HG03460 (cell line): ENCODE data around the gene PLVAP.
A peak's percentile ranks its signal among the peaks of the same experiment; 100 is the strongest.

Experiments
- ATAC-seq: cut with Tn5 transposase; IDR thresholded peaks from one replicate; pipeline ENCODE4 v1.9.1; 2021; ENCODE audit not compliant: unreplicated experiment

PLVAP gene

DNA sequence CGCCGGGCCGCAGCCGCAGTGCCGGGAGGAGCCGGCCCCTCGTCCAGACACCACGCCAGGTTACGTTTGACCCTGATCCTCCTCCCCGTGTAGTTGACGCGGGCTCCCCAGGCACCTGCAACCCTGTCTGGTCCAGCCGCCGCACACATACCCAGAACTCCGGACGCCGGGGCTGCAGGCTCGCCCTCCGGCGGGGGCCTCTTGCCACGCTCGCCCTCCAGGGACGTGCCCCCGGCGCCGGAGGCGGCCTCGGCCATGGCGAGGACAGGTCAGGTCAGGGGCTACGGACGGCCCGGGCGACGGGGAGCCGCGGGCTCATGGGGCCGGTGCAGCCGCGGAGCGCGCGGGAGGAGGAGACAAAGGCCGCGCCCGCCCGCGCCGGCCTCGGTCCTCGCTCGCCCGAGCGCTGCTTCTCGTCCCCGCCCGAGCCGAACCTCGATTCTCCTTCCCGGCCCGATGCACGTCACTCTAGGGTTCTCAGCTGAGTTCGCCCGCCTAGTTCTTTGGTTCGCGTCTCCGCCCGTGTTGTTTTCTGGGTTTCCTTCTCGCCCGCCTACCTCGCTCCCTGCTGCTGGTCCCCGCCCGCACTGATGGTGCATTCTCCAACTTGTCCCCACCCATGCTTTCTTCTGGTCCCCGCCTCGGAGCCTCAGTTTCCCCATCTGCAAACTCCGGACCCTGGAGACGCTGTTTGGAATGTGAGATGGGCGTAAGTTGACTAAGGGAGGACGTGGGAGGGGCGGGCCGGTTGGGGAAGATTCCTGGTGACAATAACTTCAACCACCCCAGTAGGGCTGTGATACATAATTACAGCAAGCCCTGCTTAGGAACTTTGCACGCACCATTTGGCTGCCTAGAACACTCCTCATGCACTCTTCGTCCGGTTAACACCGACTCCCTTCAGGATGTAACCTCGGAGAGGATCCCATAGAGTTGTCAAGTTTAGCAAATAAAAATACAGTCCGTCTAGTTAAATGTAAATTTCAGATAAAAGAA lies 42.4 kb downstream of the PLVAP start, which contains the start of gene ANO8:
ANO8 (minus strand) TSS at position 442 of the 996 bp plus-strand sequence; CDS start at position 257, 185 bp downstream.
- ATAC-seq = peak; percentile 36

DNA sequence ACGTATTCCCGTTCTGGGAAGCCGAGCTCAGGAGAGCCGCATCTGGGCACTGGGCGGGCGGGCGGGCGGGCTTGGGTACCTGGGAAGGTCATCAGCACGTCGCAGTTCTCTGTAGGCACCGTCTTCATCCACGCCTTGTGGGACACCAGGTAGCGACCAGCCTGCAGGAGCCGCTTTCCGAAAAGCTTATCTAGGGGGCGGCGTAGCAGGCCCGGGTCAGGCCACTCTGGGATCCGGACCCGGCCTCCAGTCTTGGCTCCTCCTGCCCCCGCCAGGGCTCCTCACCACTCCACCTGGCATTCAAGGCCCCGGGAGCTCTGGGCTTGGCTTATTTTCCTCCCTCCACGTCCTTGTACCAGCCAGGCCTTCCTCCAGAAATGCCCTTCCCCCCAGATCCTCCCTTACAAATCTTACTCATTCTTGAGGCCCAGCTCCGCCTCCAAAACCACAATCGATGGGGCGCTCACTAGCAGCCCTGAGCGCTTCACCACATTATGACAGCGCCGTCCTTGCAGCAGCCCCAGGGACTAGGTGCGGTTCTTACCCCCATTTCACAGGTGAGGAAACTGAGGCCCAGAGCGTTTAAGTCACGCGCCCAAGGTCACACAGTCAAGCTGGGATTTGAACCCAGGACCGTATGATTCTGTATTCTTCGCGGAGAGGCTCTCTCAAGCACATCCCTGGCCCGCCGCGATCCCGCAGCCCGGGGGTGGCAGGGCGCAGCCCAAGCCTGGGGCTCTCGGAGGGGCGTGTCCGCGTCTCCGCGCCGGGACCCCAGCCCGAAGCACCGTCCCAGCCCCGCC lies 43.3 kb downstream of the PLVAP start:
- no peak for ATAC-seq

DNA sequence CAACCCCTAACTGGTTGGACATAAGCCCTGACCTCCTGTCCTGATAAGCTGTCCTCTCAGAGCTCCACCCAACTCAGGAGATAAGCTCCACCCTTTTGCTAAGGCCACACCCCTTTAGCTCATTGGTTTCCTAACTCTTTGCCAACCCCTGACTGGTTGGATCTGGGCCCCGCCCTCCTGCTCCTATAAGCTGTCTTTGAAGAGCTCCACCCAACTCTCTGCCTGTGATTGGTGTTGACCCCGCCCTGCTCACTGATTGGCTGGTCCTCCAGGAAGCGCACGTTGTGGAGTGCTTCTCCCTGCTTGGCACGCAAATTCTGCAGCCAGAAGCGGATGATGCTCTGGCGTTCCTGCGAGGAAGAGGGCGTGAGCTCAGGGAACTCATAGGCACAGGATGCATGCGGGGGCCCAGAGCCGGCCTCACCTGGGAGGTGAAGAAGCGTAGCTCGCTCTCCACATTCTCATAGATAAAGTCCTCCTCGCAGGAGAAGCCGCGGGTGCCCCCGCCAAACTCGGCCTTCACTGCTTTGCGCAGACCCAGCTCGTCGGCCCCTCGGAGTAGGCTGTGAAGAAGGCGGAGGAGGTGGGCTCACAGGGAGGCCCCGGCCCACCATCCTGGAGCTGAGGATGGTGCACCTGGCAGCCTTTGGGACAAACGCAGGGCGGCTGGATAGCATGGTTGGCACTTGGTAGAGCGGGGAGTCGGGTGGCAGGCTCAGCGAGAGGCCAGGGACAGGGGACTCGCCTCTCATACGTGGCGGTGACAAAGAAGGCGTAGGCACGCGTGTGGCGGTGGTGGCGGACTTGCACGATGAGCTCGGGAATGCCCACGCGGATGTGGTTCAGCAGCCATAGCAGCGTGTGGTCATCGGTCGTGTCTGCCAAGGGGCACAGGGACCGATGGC lies 44.2 kb downstream of the PLVAP start:
- no peak for ATAC-seq

DNA sequence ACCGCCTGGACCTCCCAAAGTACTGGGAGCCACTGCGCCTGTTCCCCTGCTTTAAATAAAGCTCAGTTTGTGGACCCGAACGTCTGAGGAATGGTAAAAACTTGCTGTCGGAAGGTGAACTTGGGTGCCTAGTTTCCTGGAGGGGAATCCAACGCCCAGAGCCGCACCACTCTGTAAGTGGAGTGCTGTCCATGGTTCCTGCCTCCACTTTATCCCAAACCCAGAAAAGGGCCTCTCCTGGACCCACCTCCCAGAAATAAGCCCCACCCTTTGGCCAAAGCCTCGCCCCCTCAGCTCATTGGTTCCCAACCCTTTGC lies 44.8 kb downstream of the PLVAP start:
- no peak for ATAC-seq

DNA sequence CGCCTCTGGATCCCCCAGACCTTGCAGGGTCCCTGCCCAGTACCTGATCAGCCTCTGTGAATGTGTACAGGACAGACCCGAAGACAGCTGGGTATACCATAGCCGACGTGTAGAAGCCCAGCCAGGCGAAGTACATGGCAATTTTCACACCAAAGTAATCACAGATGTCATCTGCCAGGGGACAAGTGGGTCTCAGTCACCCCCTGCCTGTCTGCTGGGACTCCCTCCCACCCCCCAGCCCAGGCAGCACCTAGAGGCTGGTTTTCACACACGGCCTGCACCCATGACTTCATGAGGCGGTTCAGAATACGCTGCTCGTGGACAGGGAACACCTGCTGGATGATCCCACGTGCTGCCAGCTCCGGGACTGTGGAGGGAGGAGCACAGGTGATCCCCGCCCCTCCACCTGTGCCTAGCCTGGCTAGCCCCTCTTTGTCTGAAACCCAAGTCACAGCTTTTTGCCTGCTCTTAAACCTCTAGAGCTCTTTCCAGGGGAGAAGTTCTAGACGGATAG lies 46.0 kb downstream of the PLVAP start:
- no peak for ATAC-seq

DNA sequence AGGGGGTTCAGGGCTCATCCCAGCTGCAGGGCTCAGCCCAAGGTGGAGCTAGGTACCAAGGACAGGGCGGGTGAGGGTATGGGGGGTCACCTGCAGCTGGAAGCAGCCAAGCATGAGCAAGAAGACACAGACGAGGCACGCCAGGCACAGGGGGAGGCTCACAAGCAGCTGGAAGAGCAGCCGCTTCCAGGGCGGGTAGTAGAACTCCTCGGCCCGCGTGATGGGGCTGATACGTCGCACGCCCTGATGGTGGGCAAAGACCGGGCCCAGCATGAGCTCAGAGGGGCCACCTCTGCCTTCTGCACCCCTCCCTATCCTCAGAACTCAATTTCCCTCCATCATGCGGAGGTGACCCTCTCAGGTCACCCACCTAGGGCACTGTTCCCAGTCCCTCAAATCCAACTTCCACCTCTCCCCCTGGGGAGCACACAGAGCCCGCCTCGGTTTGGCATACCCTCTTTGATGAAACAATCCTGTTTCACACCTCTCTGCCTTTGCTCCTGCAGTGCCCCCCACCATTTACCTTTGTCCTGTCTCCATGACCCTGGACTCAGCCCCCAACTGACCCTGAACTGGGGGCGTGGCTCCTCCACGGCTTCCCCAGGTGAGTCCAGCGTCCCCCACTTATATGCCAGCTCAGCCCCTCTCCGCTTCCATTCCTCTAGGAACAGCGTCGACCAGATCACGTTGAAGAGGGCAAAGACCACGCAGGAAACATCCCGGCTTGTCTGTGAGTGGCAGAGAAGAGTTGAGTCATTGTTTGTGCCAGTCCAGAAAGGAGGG lies 46.7 kb downstream of the PLVAP start:
- ATAC-seq = no peak

DNA sequence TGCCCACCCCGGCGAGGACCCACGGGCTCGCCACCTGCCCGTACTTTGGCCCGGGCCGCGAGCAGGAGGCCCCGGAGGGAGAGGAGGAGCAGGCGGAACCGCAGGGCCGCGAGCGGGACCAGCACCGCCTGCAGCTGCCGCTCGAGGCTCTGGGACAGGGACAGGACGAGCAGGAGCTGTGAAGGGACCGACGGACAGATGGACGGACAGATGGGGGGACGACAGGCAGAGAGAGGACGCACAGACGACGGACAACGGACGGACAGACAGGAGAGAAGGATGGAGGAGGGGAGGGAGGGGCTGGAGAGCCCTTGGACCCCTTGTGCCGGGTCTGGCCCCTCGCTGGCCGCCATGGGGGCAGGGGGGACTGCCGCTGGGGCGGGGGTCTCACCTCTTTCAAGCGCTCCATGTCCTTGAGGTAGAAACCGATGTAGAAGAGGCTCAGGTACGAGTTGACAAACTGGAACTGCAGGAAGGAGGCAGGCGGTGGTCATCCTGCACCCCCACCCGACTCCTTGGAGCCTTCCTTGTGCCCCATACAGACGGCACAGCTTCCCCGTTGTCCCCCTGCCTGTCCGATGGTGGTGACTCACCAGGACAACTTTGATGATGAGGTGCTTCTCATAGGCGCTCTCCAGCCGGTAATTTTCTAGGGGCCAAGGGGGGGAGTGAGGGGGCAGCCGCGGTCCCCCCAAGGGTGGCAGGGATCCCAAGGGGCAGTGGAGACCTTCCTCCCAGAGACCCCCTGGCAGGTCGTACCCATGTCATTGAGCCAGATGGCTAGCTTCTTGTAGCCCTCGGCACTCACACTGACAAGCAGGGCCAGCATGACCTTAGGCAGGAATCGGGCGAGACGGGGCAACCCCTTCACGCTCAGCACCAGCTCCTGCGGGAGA lies 47.5 kb downstream of the PLVAP start:
- ATAC-seq = no peak

DNA sequence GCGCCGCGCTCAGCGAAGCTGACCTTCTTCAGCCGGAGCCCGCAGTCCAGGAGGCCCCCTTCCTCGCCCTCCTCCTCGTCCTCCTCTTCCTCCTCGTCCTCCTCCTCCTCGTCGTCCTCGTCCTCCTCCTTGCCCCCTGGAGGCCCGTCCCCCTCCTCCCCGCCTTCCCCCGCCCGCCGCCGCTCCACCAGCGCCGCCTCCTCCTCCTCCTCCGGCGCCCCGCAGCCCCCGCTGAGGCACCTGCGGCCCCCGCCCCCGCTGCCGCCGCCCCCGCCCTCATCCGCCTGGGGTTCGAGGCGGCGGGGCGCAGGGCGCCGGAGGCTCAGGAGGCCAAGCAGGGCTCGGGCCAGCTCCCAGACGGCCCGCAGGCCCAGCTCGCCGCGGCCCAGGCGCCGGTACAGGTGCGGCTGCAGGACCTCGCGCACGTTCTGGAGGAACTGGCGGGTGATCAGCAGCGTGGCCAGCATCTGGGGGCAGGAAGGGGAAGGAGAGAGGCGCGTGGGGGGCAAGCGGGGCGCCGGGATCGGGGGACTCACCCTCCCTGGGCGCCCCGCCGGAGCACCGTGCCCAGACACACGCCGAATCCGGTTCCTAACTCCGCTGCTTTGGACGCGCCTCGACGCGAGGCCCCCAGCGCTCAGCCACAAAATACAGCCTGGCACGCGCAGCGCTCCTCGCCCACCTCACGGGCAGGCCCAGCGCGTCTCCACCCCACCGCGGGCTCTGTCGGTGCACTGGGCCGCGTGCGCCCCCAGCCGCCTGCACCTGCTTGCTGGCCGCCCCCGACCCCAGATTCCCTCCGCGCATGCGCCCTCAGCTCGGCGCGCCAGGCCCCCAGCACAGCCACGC lies 48.4 kb downstream of the PLVAP start:
- ATAC-seq = no peak

DNA sequence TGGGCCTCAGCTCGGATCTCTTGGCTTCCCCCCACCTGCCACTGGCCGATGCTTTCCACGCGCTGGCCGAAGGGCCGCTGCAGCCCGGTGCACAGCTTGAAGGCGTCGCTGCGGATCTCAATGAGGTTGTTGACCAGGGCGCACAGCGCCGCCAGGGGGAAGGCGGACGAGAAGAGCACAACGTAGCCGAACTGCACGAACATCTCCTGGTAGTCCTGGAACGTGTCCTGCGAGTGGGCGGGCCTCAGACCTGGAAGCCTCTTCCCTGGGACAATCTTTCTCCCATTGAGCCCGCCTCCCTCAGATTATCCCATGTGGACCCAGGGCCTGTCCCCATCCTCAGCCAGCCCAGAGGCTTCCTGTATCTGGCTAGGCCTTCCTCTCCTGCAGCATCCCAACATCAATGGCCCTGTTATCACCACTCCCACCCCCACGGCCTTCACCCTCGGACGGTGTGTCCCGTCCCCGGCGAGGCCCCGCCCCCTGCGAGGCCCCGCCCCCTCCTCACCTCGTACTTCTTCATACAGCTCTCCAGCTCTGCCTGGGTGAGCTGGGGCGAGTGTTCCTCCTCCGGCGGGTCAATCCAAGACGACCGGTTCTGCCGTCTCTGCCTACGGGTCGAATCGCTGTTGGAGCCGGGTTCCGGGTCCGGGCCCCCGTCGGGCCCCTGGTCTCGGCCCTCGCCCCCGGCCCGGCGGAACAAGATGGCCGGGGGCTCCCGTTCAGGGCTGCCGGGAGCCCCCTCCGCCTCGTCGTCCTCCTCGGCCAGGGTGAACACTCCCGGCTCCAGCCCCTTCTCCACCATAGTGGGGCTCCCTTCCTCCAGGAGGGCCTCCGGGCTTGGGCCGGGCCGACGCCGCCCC lies 49.3 kb downstream of the PLVAP start:
- ATAC-seq = no peak

DNA sequence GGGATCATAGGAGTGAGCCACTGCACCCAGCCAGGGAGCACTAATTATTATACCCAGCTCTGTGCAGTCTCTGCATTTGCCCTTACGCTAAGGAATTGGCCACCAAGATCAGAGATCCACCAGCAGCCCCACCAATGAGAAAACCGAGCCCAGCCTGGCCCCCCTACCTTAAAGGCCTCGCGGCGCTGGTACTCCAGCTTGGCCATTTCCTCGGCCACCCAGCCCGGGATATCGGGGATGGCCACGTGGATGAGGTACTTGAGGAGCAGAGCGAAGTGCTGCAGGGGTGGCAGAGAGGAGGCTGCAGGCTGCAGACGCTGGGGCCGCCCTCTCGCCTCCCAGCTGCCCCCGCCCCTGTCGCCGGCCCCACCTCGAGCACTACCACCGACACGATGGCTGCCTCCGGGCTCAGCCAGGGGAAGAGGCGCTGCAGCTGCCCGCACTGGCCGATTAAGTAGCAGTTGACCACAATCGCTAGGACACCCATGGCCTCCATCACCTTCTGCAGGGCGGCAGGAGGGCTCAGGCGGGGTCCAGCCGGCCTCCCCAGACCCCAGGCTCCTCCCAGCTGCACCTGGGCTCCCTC lies 50.0 kb downstream of the PLVAP start:
- ATAC-seq = no peak

DNA sequence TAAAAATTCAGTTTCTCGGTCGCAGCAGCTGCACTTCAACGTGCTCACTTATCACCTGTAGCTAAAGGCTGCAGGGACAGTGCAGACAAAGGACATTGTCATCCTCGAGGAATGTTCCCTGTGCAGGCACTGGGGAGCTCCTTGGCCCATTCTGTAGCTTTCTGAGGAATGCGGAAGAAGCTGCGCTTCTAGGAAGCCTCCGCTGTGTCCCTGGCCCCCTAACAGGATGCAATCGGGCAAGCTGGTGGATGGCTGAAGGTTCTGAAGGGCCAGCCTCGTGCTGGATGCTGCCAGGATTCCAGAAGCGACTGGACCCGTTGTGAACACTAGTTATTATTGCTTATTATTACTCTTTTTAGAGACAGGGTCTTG lies 50.6 kb downstream of the PLVAP start:
- ATAC-seq = no peak

DNA sequence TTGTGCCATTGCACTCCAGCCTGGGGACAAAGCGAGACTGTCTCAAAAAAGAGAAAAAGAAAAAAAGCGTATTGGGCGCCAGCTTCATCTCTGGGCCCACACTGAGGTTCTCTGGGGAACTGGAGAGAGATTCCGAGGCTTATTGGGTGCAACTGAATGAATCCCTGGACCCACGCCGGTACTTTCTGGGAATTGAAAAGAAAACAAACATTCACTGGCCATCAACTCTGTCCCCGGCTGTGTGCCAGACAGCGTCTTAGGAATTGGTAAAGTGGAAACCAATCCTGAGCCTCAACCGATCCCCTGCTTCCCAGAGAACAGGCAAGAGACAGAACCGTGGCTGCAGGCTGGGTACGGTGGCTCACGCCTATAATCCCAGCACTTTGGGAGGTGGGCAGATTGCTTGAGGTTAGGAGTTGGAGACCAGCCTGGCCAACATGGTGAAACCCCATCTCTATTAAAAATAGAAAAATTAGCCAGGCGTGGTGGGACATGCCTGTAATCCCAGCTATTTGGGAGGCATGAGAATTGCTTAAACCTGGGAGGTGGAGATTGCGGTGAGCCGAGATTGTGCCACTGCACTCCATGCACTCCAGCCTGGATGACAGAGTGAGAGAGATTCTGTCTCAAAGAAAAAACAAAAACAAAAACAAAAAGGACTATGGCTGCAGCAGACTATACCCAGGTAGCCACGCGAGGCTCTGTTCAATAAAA lies 51.1 kb downstream of the PLVAP start:
- no peak for ATAC-seq

DNA sequence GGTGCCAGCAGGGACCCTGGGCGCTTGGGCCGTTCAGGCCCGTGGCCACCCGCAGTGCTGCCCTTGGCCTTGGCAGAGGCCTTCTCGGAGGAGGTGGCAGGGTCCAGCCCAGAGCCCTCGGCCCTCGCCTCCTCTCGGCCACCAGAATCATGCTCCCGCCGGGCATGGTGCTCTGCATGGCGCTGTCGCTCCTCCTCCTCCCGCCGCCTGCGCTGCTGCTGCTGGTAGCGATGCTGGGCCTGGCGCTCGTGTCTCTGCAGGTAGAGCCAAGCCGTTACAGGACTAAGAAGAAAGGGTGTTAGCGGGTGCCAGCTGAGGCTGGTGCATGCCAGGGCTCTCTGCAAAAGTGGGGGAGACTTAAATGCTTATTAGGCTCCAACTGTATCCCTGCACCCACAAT lies 52.0 kb downstream of the PLVAP start:
- ATAC-seq = no peak

DNA sequence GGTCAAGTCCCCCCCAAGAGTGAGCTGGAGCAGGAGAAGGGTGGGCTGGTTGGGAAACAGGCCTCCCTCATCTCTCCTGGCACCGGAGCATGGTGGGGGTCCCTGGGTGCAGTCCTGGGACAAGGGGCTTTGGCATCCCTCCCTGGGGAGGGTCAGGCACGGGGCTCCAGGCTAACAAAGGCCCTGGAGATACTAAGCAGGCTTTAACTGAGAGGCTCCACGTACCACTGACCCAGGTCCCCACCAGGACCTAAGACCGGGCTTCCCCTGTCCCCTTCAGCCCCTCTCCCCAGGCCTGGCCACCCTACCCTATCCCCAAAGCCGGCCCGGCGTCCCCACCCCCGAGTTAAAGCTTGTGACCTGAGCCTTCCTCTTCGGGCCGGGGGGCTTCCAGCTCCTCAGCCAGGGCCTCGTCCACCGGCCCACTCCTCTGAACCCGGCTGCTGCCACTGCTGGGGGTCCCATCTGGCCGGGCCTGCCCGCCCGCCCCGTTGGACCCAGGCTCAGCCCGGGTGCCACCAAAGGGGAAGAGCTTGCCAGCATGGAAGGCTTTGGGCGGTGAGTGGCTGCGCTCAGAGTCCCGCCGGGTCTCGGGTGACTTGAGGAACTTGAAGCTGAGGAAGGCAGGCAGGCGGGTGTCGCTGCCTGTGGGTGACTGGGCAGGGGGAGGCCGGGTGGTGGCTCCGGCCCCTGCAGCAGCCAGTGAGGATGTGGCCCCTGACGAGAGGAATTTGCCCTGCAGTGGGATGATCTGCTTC lies 52.6 kb downstream of the PLVAP start:
- no peak for ATAC-seq

DNA sequence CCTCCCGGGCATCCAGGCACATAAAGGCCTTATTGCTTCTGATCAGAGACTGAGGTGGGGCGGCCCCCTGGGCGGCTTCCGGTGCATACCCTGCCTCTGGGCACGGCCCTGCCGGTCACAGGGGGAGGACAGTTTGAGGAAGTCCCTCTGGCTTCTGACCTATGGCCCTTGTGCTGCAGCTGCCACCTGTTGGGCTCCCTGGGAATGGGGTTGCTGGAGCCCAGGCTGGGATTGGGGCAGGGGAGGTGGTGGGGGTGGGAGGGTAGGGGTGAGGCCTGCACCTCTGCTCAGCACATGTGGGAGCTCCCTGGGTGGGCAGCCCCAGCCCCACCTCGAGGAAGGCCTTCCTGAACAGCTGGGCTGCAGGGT lies 53.2 kb downstream of the PLVAP start:
- no peak for ATAC-seq
